IPS-18c (cell line): ENCODE data around the gene CTNND2.

Experiments used
- H3K4me3 ChIP-seq: 2 replicates; pipeline ENCODE4 v1.7.0; 2013; ENCODE audit warnings: low read depth, mild to moderate bottlenecking, low read length, moderate library complexity; ENCODE audit not compliant: insufficient read depth
- H3K9me3 ChIP-seq: one replicate; pipeline ENCODE4 v1.6.1; 2013; ENCODE audit warnings: mild to moderate bottlenecking, low read length, moderate library complexity; ENCODE audit not compliant: control insufficient read depth, insufficient read depth

Gene CTNND2

DNA sequence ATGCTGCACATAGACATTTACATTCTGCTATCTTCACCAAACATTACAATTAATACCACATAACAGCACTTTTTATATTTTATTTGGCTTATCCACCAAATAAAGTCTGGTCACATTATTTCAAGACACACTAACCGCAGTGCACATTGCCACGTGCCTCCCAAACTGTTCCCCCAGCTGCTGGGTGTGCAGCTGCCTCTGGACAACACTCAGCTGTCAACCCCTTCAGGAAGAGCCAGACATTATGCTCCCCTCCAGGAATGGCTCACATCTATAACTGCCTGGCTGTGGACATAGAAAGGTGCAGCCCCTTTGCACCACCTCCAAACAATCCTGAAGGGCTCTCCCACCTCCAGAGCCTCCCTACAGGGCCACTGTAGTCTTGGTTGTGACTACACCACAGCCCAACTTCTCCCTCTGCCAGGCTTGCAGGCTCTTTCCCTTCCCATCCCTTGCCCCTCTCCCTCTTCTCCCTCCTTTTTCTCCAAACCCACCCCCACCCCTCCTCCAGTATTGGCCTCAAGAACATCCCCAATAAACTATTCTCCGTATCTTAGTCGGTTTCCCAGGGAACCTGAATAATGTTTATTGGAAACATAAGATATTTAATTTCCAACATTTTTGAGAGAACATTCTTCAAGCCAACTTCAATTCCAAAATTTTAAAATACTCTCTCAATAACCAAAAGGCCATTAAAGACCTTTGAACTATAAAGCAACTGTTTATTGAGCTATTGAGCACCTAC, 372.3 kb downstream of the CTNND2 start:
- Histone ChIP-seq H3K9me3 (no peaks in the 10 kb centered on the region), H3K4me3 (no peak overlapping the region)

DNA sequence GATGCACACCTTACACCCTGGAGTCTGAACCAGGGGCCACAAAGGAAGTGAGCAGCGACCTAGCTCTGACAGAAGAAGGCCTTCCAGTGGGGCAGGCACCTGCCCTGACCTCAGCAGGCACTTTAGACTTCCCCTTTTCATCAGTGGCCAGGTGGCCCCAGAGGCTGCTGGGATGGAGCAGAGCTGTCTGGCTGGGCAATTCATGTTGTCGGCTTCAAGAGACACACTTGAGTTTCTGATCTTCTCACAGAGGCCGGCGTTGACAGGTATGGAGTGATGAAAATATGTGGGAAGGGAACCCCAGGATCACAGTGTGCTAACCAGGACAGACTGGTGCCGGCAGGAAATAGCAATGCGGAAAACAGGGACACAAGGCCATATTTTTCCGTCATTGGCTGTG, 375.5 kb downstream of the CTNND2 start:
- no peaks in the 10 kb centered on the region for H3K9me3 ChIP-seq

GRCh38 chr5:11527652-11528349, 376.4 kb downstream of the CTNND2 start:
- Histone ChIP-seq H3K4me3 (no peak overlapping the region), H3K9me3 (no peaks in the 10 kb centered on the region)

More for the DNA sequence above, 375.5 kb downstream of the CTNND2 start:
- no peak overlapping the region for H3K4me3 ChIP-seq

DNA sequence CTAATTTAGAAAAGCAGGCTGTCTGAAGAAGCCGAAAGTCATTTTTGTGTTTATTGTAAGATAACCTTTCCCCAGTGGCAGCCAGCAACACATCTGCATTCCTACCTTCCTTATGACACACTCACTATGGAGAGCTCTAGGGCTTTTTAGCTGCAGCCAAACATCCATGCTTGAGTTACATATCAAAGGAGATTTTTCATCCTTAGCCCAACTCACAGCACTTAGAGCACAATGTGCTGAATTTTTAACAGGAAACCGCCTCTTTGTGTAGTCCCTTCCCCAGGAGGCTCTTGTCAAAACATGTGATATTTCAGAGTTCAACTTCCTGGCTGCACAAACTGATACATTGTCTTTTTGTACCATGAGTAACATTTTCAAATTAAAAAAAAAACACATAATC, 379.2 kb downstream of the CTNND2 start:
- H3K4me3 ChIP-seq, result no peak overlapping the region
- H3K9me3 ChIP-seq, result no peaks in the 10 kb centered on the region

DNA sequence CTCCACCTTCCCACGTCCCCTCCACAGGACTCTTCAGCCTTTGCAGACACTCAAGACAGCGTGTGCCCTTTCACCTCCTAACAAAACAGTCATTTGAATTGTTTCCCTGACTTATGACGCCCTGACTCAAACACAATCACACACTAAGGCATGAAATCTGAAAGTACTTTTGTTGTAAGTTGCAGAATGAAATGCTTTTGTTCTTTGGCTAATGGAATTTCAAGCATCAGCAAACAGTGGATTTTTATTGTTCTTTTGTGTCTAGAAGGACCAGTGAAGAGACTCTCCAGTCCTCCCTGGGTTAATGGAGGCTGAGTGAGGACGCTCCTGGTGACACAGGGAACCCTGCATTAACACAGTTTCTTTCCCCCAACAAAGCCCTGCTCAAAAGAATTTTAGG, 380.1 kb downstream of the CTNND2 start:
- Histone ChIP-seq H3K4me3 (no peak overlapping the region), H3K9me3 (no peaks in the 10 kb centered on the region)

GRCh38 chr5:11522796-11523195, 381.4 kb downstream of the CTNND2 start:
- Histone ChIP-seq H3K4me3 (no peak overlapping the region), H3K9me3 (no peaks in the 10 kb centered on the region)

DNA sequence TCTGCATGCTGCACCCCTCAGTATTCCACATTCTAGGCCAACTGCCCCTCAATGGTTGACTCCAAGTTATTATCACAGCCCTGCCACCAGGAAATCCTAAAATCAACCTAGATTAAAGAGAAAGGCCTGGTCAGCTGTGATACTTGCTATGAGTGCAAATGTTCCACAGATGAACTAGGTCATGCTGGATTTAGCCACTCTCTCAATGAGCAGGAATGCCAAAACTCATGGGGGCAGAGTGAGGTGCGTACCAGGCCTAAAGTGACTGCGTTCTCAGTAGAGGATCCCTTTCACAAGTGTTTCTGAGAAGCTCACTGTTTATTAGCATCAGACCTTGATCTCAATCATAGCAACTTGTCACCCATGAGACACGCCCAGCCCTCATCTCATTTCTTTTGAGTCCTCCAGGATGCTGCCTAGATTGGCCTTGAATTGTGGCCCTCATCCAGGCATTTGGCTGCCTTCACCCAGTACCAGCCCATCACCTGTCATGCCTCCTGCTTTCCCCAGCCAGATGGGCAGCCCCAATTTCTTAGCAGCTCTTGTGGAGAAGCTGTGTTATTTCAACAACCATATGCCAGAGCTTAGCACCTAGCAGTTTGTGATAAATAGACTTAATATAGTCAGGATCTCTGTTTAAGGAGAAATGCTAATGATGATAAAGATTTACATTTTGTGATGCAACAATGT, 383.9 kb downstream of the CTNND2 start:
- H3K4me3 ChIP-seq, result no peak overlapping the region

DNA sequence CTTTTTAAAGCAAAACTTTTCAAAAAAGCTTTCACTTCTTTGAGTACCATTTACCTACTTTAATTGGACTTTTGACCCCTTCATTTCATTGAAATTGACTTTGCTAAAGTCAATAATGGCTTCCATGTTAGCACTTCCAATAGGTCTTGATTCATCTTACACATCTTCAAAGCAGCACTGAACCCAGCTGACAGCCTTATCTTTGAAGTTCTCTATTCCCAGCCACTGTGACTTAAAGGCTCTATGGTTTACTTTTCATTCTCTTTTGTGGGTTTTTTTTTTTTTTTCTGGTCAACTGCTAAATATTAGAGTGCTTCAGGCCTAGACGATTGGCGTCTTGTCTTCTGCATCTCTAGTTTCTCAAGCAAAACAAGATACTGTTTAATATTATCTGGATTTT, 385.0 kb downstream of the CTNND2 start:
- Histone ChIP-seq H3K4me3 (no peak overlapping the region), H3K9me3 (no peaks in the 10 kb centered on the region)

More for the DNA sequence above, 383.9 kb downstream of the CTNND2 start:
- no peaks in the 10 kb centered on the region for H3K9me3 ChIP-seq

DNA sequence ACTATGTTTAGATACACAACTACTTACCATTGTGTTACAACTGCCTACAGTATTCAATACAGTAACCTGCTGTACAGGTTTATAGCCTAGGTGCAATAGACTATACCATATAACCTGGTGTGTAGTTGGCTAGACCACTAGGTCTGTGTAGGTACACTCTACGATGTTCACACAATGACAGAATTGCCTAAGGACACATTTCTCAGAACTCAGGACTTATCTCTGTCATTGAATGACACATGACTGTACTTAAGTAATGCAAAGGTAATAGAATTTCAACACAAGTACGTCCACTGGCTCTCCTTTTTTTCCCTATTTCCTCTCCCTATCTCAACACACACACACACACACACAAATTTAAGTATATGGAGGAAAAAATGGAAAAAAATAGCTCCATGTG, 385.6 kb downstream of the CTNND2 start:
- H3K4me3 ChIP-seq, result no peak overlapping the region
- no peaks in the 10 kb centered on the region for H3K9me3 ChIP-seq

GRCh38 chr5:11514705-11515432, 389.4 kb downstream of the CTNND2 start:
- H3K9me3 ChIP-seq, result no peaks in the 10 kb centered on the region

GRCh38 chr5:11511878-11512277, 392.4 kb downstream of the CTNND2 start:
- Histone ChIP-seq H3K4me3 (no peak overlapping the region), H3K9me3 (peaks cover 2% of the 10 kb centered on the region)

More at GRCh38 chr5:11514705-11515432, 389.4 kb downstream of the CTNND2 start:
- H3K4me3 ChIP-seq, result no peak overlapping the region

DNA sequence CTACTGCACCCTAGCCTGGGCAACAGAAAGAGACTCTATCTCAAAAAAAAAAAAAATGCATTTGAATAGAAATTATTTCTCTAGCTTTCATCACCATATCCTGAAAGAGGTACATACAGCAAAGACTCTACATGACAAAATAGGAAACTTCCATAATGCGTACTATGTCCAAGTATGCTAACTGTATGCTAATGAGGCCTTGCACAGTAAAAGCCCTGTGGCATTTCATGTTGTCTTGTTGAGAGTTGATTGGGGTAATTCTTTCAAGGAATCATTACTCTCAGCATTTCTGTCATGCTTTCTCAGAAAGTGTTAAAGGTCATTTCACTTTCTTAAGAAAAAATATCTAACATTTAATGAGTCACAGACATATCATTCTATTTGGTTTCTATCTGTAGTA, 393.4 kb downstream of the CTNND2 start:
- H3K9me3 ChIP-seq, result peaks cover 2% of the 10 kb centered on the region
- H3K4me3 ChIP-seq, result no peak overlapping the region

DNA sequence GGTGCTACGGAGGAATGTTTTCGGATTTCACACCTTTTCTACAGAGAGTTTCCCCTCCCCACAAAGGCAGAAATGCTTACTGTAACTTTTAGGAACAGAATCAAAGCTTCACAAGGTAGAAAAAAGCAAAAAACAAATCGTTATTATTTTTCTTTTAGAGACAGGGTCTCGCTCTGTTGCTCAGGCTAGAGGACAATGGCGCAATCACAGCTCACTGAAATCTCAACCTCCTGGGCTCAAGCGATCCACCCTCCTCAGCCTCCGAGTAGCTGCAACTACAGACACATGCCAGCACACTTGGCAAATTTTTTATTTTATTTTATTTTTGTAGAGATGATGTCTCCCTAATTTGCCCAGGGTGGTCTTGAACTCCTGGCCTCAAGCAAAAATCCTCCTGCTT, 394.5 kb downstream of the CTNND2 start:
- Histone ChIP-seq H3K9me3 (peaks cover 2% of the 10 kb centered on the region), H3K4me3 (no peak overlapping the region)

DNA sequence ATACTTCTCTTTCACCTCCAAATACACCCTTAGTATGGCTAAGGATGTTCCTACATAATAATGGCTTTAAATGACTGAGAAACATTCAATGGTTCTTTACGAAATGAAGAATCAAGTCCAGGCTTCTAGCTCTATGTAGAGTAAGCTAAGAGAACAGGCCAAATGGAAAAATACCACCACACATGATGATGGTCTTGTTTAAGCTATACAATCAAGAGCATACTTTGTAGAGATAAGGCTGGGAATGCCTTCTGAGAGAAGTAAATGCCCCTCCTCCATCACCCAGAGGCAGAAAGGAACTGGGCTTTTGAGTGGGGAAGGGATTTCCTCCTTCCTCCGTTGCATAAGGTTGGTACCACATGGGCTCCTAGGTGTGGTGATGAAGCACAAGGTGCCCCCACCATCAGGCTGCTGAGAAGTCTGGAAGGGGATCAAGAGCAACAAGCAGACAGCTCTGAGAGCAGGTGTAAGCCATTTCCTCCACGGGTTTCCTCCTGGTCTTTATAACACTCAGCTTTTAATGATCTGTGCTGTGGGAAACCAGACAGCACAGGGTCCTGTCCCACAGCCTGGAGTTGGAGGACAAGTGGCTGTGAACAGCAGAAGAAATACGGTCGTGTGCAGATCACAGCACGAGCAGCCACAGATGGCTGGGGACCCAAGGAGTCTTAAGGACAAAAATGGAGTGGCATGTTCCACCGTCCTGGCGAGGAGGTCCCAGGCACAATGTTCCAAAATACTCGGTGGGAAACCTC, 396.9 kb downstream of the CTNND2 start:
- no peak overlapping the region for H3K4me3 ChIP-seq
- peaks cover 2% of the 10 kb centered on the region for H3K9me3 ChIP-seq

DNA sequence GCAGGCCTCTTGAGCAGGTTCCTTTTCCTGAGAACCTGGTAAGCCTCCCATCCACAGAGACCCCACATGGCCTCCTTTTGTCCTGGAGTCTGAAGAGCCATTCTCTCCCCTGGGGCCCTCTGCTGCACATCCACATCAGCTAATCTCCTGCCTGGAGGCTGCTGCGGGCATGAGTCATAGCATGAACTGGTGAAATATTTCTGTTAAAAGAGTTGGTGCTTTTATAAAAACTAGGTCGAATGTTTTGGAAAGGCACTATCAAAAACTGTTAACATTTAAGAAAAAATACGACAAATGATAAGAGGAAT, 399.4 kb downstream of the CTNND2 start:
- no peak overlapping the region for H3K4me3 ChIP-seq
- H3K9me3 ChIP-seq, result peaks cover 2% of the 10 kb centered on the region

DNA sequence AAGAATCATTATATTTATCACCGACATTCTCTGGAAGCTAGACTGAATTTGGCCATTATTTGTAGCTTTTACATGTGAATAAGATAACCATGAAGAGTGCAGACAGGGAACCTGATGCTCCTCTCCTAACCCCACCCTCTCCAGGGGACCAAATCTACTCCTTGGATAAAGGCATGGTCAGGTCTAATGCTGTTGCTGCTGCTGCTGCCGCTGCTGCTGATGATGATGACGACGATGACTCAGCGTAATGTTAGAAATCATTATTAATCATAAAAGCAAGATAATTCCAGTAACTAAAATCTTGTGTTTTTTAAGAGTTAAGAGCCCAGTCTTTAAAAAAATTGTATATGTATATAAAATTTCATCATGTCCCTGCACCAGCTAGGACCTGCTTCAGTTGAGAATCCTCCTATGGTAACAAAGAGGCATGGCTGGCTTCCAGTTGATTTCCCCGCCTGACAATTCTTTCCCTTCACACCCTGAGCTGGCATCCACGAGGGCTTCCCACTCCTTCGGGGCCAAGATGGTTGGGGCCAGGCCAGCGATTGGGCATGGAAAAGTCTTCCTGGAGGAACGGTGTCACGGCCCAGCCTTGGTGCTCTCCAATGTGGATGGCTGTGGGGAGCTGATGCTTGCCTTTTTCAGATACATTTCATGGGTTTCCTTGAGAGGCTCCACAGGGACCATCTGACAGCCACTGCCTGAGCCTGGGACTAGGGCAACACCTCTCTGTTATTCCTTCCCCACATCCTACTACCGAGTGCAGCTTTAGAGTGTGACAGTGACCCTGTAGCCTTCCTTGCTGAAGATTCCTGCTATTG, 400.0 kb downstream of the CTNND2 start:
- H3K4me3 ChIP-seq, result no peak overlapping the region
- peaks cover 2% of the 10 kb centered on the region for H3K9me3 ChIP-seq
